NCI-H2196 treated with DMSO at 0.1 percent for 48 hours (cell line): ENCODE data around the gene PPARA.
A peak's percentile ranks its signal among the peaks of the same experiment; 100 is the strongest.

ENCODE experiments used
- DNase-seq: peaks from one replicate; lab custom pipeline; 2025; ENCODE audit not compliant: unreplicated experiment; lab: John Stamatoyannopoulos, UW

PPARA gene

GRCh38 chr22:46202897-46203600 lies 52.7 kb downstream of the PPARA start:
- no peak for DNase-seq

GRCh38 chr22:46203601-46203980 lies 53.3 kb downstream of the PPARA start:
- DNase-seq, result no peak

DNA sequence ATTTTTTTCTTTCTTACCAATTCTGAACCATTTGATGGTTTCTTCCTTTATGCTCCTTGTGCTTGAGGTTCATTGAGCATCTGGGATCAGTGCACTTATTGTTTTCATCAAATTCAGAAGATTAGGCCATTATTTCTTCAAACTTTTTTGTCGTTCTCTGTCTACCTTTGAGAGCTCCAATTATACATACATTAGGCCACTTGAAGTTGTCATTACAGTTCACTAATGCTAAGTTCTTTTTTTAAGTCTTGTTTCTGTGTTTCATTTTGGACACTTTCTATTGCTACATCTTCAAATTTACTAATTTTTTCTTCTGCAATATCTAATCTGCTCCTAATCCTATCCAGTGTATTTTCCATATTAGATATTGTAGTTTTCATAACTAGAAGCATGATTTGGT lies 58.9 kb downstream of the PPARA start:
- DNase-seq, result no peak

GRCh38 chr22:46212195-46212594 lies 61.9 kb downstream of the PPARA start:
- DNase-seq, result no peak

- no peak for DNase-seq
These were observed 62.7 kb downstream of the PPARA start for GRCh38 chr22:46213052-46213451.

GRCh38 chr22:46214149-46214548 lies 63.8 kb downstream of the PPARA start:
- DNase-seq, result no peak

DNA sequence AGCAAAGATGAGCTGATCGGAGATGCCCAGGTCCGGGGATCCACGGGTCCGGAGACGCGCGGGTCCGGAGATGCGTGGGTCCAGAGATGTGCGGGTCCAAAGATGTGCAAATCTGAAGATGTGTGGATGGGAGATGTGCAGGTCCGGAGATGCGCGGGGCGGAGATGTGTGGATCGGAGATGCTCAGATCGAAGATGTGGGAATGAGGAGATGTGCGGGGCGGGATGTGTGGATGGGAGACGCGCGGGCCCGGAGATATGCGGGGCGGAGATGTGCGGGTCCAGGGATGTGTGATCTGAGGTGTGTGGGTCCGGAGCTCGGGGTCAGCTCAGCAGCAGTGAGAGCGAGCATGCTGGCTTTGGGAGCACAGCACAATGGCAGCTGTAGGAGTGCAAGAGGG lies 64.3 kb downstream of the PPARA start:
- no peak for DNase-seq

GRCh38 chr22:46219636-46220035 lies 69.3 kb downstream of the PPARA start:
- peak; percentile 40 for DNase-seq

GRCh38 chr22:46220921-46221320 lies 70.6 kb downstream of the PPARA start:
- DNase-seq, result no peak

- DNase-seq, result no peak
These were observed 73.9 kb downstream of the PPARA start for GRCh38 chr22:46224044-46224897.

- no peak for DNase-seq
These were observed 74.6 kb downstream of the PPARA start for GRCh38 chr22:46224898-46225290.

DNA sequence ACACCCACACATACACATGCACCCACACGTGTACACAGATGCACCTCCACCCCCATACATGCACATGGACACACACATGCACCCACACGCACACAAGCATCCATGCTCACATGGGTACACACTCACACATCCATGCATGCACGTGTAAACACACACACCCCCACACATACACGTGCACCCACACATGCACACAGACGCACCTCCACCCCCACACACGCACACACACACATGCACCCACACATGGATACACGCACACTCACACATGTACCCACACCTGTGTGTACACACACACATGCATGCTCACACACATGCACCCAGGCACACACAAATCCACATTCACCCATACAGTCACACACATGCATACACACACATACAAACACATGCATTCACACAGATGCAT lies 75.3 kb downstream of the PPARA start:
- no peak for DNase-seq

GRCh38 chr22:46226577-46226976 lies 76.3 kb downstream of the PPARA start:
- DNase-seq, result no peak

GRCh38 chr22:46229701-46230100 lies 79.4 kb downstream of the PPARA start:
- no peak for DNase-seq

DNA sequence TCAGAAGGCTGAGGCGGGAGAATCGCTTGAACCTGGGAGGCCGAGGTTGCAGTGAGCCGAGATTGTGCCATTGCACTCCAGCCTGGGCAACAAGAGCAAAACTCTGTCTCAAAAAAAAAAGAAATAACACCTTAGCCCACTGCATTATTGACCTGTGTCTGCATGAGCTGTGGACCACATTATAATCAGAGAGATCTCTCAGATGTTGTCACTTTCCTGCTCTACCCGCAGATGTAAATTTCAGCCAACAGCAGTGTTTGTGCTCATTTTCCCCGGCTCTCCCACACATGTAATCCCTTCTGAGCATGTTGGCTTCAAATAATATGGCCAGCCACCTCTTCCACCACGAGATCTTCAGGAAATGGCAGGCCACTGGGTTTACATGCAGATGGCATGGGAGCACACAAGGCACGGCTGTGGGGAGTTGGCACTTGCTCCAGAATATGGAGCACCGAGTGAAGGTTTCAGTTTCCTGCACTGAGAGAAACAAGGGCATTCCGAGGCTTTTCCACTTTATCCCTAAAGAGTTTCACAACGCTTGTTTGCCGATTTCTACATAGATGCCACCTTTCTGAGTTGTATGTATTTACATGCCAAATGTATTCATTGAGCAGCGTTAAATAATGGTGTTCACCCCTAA lies 80.1 kb downstream of the PPARA start:
- no peak for DNase-seq

DNA sequence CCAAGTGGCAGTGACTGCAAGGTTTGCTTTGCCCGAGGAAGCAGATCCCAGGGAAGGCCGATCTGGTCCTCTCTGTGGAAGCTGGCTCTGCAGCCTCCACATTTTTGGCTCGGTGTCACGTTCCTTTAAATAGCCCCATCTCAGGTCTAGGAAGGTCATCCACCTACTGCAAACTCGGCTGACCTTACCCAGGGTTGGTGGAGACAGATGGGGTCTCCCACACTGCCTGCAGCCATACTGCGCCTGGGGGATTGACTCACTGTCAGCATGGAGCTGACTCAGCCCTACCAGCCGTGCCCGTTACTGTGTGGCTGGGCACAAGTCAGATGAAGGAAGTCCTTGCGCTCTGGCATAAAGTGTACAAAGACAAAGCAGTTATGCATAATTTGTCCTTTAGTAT lies 82.9 kb downstream of the PPARA start:
- no peak for DNase-seq

GRCh38 chr22:46234969-46235368 lies 84.6 kb downstream of the PPARA start:
- DNase-seq, result no peak

DNA sequence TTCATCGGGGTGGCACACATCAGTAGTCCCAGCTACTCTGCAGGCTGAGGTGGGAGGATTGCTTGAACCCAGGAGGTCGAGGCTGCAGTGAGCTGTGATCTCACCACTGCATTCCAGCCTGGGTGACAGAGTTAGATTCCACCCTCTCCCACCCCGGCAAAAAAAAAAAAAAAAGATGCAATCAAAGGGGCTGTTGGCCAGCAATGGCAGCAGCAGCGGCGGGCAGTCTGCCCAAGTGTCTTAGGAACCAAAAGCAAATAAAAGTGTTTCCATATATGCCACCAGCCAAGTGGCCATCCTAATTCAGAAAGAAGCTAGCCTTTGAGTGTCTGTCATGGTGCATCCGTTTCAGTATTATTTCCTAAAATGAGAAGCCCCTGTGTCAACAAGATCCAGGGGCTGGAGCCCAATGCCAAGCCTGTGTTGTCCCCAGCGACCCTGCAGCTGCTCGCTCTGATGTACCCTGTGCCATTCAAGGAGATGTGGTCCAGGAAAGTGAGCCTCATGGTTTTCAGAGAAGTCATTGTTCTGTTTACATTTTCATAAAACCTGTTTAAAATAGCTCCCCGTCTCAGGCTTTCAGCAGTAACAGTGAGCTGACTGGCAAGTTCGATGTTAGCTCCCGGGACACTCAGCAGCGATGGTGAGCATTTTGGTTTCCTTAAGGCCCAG lies 87.3 kb downstream of the PPARA start:
- DNase-seq, result no peak

DNA sequence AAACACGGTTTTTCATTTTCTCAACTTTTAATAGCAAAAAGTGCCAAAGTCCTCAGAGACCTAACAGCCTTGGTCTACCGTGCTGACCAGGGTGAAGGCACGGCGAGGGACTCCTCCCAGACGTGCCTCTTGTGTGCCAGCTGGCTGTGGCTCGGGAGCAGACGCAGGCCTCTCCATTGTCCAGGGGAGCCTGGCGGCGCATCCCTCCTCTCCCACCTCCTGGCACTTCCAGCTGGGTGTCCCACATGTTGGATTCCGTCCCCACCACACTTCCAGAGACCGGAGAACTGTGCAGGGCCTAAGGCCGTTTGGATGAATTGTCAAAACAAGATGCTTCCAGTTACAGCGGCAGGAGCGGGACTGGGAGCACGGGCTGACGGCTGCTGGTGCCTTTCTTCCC lies 88.2 kb downstream of the PPARA start:
- DNase-seq, result no peak

GRCh38 chr22:46239261-46240048 lies 89.1 kb downstream of the PPARA start:
- DNase-seq, result no peak

DNA sequence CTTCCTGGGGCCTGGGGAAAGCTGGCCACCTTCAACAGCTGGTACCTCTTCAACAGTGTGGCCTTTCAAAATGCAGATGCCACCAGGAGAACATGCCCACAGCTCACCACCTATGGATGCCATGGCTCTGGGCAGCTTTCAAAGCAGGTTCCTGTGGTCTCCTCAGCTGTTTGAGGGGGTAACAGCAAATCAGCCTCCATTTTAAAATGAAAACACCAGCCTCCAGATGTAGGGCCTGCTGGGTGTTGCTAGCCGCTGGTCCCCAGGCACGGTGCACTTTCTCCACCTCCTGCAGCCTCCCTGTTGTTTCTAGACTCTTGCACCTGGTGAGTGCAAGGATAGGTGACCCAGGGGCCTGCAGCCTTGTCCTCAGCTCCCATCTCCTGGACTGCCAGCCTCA lies 89.7 kb downstream of the PPARA start:
- no peak for DNase-seq
